Sigmoid colon (tissue), 7 donors: ENCODE data around the gene COMMD1. TPM values are rescaled to one million over a fixed set of nuclear protein-coding genes. Genes with fewer than 3 reads are reported as not detected.

Experiments
- DNase-seq: peaks from one replicate; pipeline ENCODE4 v3.0.0-alpha.2; 2019
- H3K27ac ChIP-seq, 4 donors: fragments of 200-600 bp; sonication (generic); one replicate each; pipeline ENCODE4 v1.5.1; 2016 to 2019; ENCODE audit warnings: mild to moderate bottlenecking in 1 of 4
- H3K27me3 ChIP-seq, 3 donors: fragments of 200-600 bp; sonication (generic); one replicate each; pipeline ENCODE4 v1.5.1; 2019; ENCODE audit warnings: mild to moderate bottlenecking in 1 of 3
- H3K36me3 ChIP-seq, 4 donors: fragments of 200-600 bp; sonication (generic); one replicate each; pipeline ENCODE4 v1.5.1; 2016 to 2019
- H3K4me1 ChIP-seq, 4 donors: fragments of 200-600 bp; sonication (generic); one replicate each; pipeline ENCODE4 v1.5.1; 2017 to 2019
- H3K4me3 ChIP-seq, 4 donors: fragments of 200-600 bp; sonication (generic); one replicate each; pipeline ENCODE4 v1.5.1; 2017 to 2019; ENCODE audit warnings: mild to moderate bottlenecking in 2 of 4, moderate library complexity in 1 of 4
- H3K9me3 ChIP-seq, 4 donors: fragments of 200-600 bp in 3 of 4; sonication (generic) in 3 of 4; one replicate each; pipeline versions ENCODE4 v1.5.1 to v1.6.1; 2013 to 2019
- CTCF ChIP-seq, 4 experiments: fragments of 450-650 bp in 3 of 4; fragments of 200-600 bp in 1 of 4; IDR thresholded peaks; one replicate each; pipeline ENCODE4 v1.5.1; 2016 to 2019; ENCODE audit warnings: antibody characterized with exemption in 4 of 4, mild to moderate bottlenecking in 3 of 4, moderate library complexity in 2 of 4
- EP300 ChIP-seq, 4 donors: sonication (generic); formaldehyde crosslinking; IDR thresholded peaks; one replicate each; pipeline ENCODE4 v1.6.1; 2017; ENCODE audit warnings: antibody characterized with exemption in 4 of 4
- POLR2A ChIP-seq, 2 donors: fragments of 450-650 bp; IDR thresholded peaks; one replicate each; pipeline ENCODE4 v1.6.1; 2016; ENCODE audit warnings: antibody characterized with exemption in 2 of 2, mild to moderate bottlenecking in 2 of 2, moderate library complexity in 2 of 2
- POLR2AphosphoS5 ChIP-seq, 4 donors: sonication (generic); formaldehyde crosslinking; IDR thresholded peaks; one replicate each; pipeline ENCODE4 v1.6.1; 2017; ENCODE audit warnings: antibody characterized with exemption in 4 of 4
- WGBS, 2 donors: extraction: QIAGEN DNeasy Blood & Tissue Kit; methylation state at CpG; one replicate each; pipeline ENCODE4 v1.1.7; 2013; 5-methylcytosine and 5-hydroxymethylcytosine counted together
- intact Hi-C: fragments of 100-400 bp; cut with DNase I; formaldehyde crosslinking; loops from one replicate; pipeline ENCODE4 v1.15.1; 2023
- polyA plus RNA-seq, 3 donors: library from polyadenylated mRNA; stranded (reverse); fragments of 200-250 nt; gene quantifications; one replicate each; pipeline ENCODE4 v1.2.3, GENCODE V29; 2013
- total RNA-seq, 4 donors: library from RNA; depleted of rRNA; stranded (reverse); fragments of >200 nt; gene quantifications; one replicate each; pipeline ENCODE4 v1.1.0, GENCODE V29; 2016
- donor health status: healthy with polysubstance abuse.
- donor health status: Bipolar disorder and iron deficiency.
- donor health status: healthy.

Gene COMMD1
- total and polyA plus RNA-seq, 7 donors: 27.2 to 59.2 (median 50.6) TPM

GRCh38 chr2:61988462-61989366 is 83.2 kb downstream of the COMMD1 start:
- 93 to 96% methylated on average over 6 of the region's 6 CpGs for WGBS, 2 donors
- intact Hi-C loops: no loop called here
- H3K9me3 ChIP-seq: no peaks in the 10 kb centered on the region
- DNase-seq: no peak
- TF ChIP-seq POLR2AphosphoS5 (IDR thresholded peaks at IDR 0.05): no peak
- TF ChIP-seq POLR2A (IDR thresholded peaks at IDR 0.05): no peak
- no peak for TF ChIP-seq EP300 (IDR thresholded peaks at IDR 0.05)
- no peak for TF ChIP-seq CTCF (IDR thresholded peaks at IDR 0.05)
- no peaks in the 10 kb centered on the region for H3K4me1 ChIP-seq
- no peak overlapping the region for H3K27ac ChIP-seq
- no peaks in the 10 kb centered on the region for H3K27me3 ChIP-seq
- no peak overlapping the region for H3K4me3 ChIP-seq
- H3K36me3 ChIP-seq: no peaks in the 10 kb centered on the region

GRCh38 chr2:61993422-61994024 is 88.0 kb downstream of the COMMD1 start:
- Histone ChIP-seq H3K4me3 (no peak overlapping the region), H3K27ac (no peak overlapping the region), H3K9me3 (no peaks in the 10 kb centered on the region), H3K4me1 (no peaks in the 10 kb centered on the region), H3K36me3 (no peaks in the 10 kb centered on the region), H3K27me3 (no peaks in the 10 kb centered on the region)
- 80 to 82% methylated on average over 3 of the region's 3 CpGs for WGBS, 2 donors
- intact Hi-C loops: loop anchor here (2.0 kb wide), 1 partner anchor 417 kb away; no protein-coding TSS in a partner anchor
- TF ChIP-seq POLR2AphosphoS5 (IDR thresholded peaks at IDR 0.05) (no peak), CTCF (IDR thresholded peaks at IDR 0.05) (peak; percentile 5 to 63 (median 54))
- DNase-seq: no peak

- no peaks in the 10 kb centered on the region for H3K27me3 ChIP-seq
- no peaks in the 10 kb centered on the region for H3K36me3 ChIP-seq
- no peak for DNase-seq
- H3K27ac ChIP-seq: no peak overlapping the region
- intact Hi-C loops: loop anchor here (2.0 kb wide), 1 partner anchor 416 kb away; no protein-coding TSS in a partner anchor
- WGBS, 2 donors: 93 to 98% methylated on average over 1 of the region's 1 CpG
- H3K4me1 ChIP-seq: no peaks in the 10 kb centered on the region
- TF ChIP-seq CTCF (IDR thresholded peaks at IDR 0.05): no peak
- no peak for TF ChIP-seq POLR2AphosphoS5 (IDR thresholded peaks at IDR 0.05)
- TF ChIP-seq POLR2A (IDR thresholded peaks at IDR 0.05): no peak
- TF ChIP-seq EP300 (IDR thresholded peaks at IDR 0.05): no peak
- no peaks in the 10 kb centered on the region for H3K9me3 ChIP-seq
- H3K4me3 ChIP-seq: no peak overlapping the region
These were observed 89.1 kb downstream of the COMMD1 start for GRCh38 chr2:61994531-61994930.

- Histone ChIP-seq H3K4me3 (no peak overlapping the region), H3K27ac (no peak overlapping the region), H3K27me3 (no peaks in the 10 kb centered on the region), H3K4me1 (no peaks in the 10 kb centered on the region), H3K36me3 (no peaks in the 10 kb centered on the region), H3K9me3 (no peaks in the 10 kb centered on the region)
- intact Hi-C loops: loop anchor here (2.0 kb wide), 1 partner anchor 416 kb away; no protein-coding TSS in a partner anchor
- TF ChIP-seq POLR2A (IDR thresholded peaks at IDR 0.05) (no peak), POLR2AphosphoS5 (IDR thresholded peaks at IDR 0.05) (no peak), EP300 (IDR thresholded peaks at IDR 0.05) (no peak), CTCF (IDR thresholded peaks at IDR 0.05) (no peak)
- no peak for DNase-seq
- WGBS, 2 donors: 80 to 85% methylated on average over 4 of the region's 4 CpGs
These were observed 89.6 kb downstream of the COMMD1 start for GRCh38 chr2:61995065-61995464.
